ENCODE data around the gene LANCL1. TPM values are rescaled to one million over a fixed set of nuclear protein-coding genes. Genes with fewer than 3 reads are reported as not detected.
"Not testable (repeated sequence)": the region's sequence is repeated elsewhere in the genome, so short reads cannot be mapped to it uniquely, and the experiment has no call there.

Gene LANCL1
- total RNA-seq, 1 experiment from 2014 or later, result 18.8 TPM

DNA sequence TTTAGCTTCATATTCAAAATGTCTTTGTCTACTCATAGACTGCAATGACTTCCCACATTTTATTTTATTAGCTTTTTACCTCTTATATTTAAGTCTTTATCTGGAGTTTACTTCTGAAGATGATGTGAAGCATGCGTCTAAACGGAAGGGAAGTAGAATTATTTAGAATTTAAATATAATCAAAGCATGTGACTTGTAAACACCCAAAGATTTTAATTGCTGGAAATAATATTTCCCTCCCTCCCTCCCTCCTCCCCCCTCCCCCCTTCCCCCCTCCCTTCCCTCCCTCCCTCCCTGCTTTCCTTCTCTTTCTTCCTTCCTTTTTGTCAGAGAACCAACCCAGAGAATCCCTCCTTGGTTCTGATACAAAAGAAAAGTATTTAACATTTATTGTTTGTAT is 2.1 kb upstream of the LANCL1 start:
- no peak for DNase-seq
- Histone ChIP-seq H3K36me3 (replicated peaks; ENCODE audit: control insufficient read depth, insufficient read depth, low read length) (no peaks in the 10 kb centered on the region), H3K27me3 (ENCODE audit: control insufficient read depth, insufficient read depth, low read length) (no peaks in the 10 kb centered on the region), H3K4me3 (ENCODE audit: insufficient read depth, low read depth, low read length) (no peak overlapping the region)

DNA sequence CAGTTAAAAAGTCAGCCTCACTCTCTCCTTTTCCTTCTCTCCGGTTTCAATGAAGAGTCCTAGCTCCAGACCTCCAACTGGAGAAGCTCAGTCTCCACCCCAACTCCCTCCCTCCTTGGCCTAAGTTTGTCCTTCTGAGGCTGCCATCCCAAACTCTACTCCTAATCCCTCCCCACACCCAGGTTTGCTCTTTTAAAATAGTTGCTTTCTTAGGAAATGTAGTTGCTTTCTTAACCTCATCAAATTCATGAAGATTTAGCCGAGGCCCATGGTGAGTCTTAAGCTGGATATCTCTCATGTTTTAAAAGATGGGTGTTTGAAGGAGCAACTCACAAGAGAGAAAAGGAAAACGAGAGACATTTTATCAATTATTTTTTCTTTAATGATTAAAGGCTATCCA is 937 bp upstream of the LANCL1 start:
- peak; percentile 69 for DNase-seq
- Histone ChIP-seq H3K4me3 (ENCODE audit: insufficient read depth, low read depth, low read length) (peak overlapping the region; percentile 74; the same call in 1 of the 2 replicates), H3K36me3 (replicated peaks; ENCODE audit: control insufficient read depth, insufficient read depth, low read length) (no peaks in the 10 kb centered on the region), H3K27me3 (ENCODE audit: control insufficient read depth, insufficient read depth, low read length) (no peaks in the 10 kb centered on the region)

DNA sequence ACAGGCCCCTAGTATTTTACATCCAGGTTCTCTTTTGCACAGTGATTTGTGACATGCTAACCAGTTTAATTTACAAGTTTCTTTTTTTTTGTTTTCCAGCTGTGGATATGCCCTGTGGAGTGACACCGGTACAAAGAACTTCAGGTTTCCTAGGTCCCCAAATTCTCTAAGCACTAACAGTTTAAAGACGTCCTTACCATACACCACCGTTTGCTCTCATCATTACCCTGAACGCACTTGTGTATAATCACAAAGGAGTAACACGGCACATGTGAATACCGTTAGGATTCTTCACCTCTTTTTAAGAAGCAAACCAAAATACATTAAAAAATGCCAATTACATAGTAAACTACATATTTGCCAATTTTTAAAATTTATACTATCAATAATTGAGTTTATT is 853 bp downstream of the LANCL1 start:
- peaks cover 4% of the 10 kb centered on the region for H3K36me3 ChIP-seq (replicated peaks; ENCODE audit: control insufficient read depth, insufficient read depth, low read length)
- no peak for DNase-seq
- no peaks in the 10 kb centered on the region for H3K27me3 ChIP-seq (ENCODE audit: control insufficient read depth, insufficient read depth, low read length)
- H3K4me3 ChIP-seq (ENCODE audit: insufficient read depth, low read depth, low read length), result peak overlapping the region; percentile 74

DNA sequence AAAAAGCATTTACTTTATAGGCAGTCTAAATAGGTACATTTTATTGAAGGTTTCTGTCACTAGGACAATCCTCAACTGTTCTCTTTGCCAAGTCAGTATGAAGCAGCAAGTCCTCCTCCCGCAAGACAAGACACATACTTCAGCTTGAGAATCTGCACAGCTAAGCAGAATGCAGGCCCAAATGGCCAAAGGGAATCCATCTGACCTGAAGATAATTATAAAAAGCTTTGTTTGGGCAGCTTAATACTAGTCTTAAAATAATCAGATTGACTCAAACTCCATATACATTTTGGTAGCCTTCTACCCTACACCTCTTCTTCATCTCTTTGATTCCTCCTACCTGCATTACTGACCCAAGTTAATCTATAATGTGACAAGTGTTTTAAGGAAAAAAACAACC is 1.8 kb downstream of the LANCL1 start:
- Histone ChIP-seq H3K36me3 (replicated peaks; ENCODE audit: control insufficient read depth, insufficient read depth, low read length) (peaks cover 6% of the 10 kb centered on the region), H3K4me3 (ENCODE audit: insufficient read depth, low read depth, low read length) (no peak overlapping the region), H3K27me3 (ENCODE audit: control insufficient read depth, insufficient read depth, low read length) (no peaks in the 10 kb centered on the region)
- no peak for DNase-seq

DNA sequence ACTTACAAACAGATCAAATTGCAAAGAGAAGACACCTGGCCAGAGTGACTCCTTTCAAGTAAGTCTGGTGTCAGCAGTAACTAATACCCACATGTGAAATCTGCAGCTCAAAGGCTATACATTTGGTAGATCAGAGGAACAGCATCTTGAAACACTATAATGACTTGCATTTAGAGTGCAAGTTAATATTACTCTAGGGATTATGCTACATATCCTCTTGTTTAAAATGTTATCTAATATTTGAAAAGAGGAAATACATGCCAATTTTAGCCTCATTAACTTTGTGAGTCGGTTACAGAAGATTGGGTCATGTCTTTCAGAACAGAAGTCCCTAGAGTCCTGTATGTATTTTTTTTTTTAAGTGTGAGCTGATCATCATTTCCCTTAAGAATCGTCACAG is 15.2 kb downstream of the LANCL1 start:
- DNase-seq, result no peak
- no peak overlapping the region for H3K4me3 ChIP-seq (ENCODE audit: insufficient read depth, low read depth, low read length)
- H3K27me3 ChIP-seq (ENCODE audit: control insufficient read depth, insufficient read depth, low read length), result no peaks in the 10 kb centered on the region
- H3K36me3 ChIP-seq (replicated peaks; ENCODE audit: control insufficient read depth, insufficient read depth, low read length), result no peaks in the 10 kb centered on the region; the same call in 1 of the 2 replicates

DNA sequence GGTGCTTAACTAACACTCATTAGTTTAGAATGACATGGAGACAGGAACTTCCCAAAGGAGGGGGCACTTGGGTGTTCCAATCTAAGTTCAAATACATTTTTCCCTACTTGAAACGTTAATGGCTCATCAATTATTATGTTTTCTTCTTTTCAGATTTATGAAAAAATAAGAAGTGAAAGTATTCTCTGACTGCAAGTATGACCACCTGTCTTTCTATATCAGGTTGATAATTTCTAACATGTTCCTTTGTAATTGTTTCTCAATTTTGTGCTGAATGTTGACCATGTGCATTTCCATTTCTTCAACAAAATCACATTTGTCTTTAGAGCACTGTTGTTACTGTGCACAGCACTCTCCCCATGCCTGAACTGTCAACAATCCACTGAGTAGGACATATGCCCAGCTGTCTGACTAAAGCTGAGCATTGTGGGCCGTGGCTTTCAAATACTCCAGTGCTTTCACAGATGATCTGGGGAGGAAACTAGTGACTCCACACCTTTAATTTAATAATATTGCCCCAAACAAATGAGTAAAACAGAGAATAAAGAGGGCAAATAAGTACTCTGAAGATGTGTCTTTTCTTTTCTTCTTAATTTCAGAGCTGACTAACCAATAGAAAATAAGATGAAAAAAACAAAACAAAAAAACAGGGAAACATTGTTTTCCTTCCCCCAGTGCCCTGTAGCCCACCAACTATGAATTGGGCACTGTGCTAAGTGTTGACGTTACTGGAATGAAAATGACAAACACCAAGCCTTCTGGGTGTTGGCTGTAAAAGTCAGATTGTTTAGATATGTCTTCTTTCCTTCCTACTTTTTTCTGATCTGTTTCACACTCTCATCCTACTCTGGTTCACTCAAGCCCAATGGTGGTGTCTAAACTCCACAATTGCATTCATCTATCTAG is 16.0 kb downstream of the LANCL1 start:
- H3K4me3 ChIP-seq (ENCODE audit: insufficient read depth, low read depth, low read length), result no peak overlapping the region
- no peak for DNase-seq
- no peaks in the 10 kb centered on the region; the same call in 1 of the 2 replicates for H3K36me3 ChIP-seq (replicated peaks; ENCODE audit: control insufficient read depth, insufficient read depth, low read length)
- no peaks in the 10 kb centered on the region for H3K27me3 ChIP-seq (ENCODE audit: control insufficient read depth, insufficient read depth, low read length)

DNA sequence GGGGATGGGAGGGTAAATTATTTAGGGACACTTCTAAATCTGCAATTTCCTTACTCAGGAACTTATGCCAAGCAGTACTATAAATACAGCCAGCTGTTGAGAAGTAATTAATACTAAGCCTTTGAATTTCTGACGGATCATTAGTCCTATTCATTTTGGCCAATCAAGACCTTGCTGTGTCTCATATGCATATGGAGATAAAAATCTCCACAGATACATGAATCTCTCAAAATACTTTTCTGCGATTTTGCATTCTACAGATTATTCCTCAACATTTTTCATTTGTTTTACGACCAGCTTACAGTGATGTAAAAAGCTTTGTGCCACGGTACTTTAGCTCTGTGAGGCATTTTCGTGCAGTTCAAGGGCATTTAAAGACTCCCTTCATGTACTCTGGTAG is 16.7 kb downstream of the LANCL1 start:
- H3K27me3 ChIP-seq (ENCODE audit: control insufficient read depth, insufficient read depth, low read length), result no peaks in the 10 kb centered on the region
- H3K4me3 ChIP-seq (ENCODE audit: insufficient read depth, low read depth, low read length), result no peak overlapping the region
- H3K36me3 ChIP-seq (replicated peaks; ENCODE audit: control insufficient read depth, insufficient read depth, low read length), result no peaks in the 10 kb centered on the region
- DNase-seq, result no peak

DNA sequence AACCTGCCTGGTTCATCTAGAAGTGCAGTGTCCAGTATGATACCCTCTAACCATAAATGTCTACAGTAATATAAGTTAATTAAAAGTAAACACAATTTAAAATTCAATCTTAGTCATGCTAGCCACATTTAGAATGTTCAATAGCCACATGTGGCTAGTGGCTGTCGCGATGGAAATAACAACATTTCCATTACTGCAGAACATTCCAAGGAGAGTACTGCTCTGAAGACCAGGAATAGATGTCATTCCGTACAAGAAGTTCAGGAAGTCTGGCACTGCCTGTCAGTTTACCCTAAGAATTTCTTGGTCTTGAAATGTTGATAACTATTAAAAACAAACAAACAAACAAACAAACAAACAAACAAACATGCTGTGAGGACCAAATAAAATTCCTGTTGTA is 17.2 kb downstream of the LANCL1 start:
- Histone ChIP-seq H3K36me3 (replicated peaks; ENCODE audit: control insufficient read depth, insufficient read depth, low read length) (no peaks in the 10 kb centered on the region; the same call in 1 of the 2 replicates), H3K4me3 (ENCODE audit: insufficient read depth, low read depth, low read length) (no peak overlapping the region), H3K27me3 (ENCODE audit: control insufficient read depth, insufficient read depth, low read length) (no peaks in the 10 kb centered on the region)
- no peak for DNase-seq

DNA sequence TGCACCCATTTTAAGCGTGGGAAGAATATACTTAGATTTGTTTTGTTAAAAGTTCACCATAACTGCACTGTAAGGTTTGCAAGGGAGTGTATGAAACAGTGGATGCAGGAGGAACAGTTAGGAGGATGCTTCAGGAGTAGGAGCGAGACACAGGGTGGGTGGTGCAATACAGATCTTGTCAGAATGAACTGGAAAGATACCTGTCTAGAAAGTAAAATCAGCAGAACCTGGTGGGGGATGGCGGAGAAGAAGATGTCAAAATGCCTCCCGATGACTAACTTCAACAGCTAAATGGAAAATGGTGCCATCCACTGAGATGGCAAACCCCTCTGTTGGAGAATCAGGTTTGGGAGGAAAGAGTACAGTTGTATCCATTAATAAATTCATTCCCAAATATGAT is 18.2 kb downstream of the LANCL1 start:
- no peak for DNase-seq
- no peaks in the 10 kb centered on the region for H3K27me3 ChIP-seq (ENCODE audit: control insufficient read depth, insufficient read depth, low read length)
- H3K36me3 ChIP-seq (replicated peaks; ENCODE audit: control insufficient read depth, insufficient read depth, low read length), result no peaks in the 10 kb centered on the region; the same call in 1 of the 2 replicates
- no peak overlapping the region for H3K4me3 ChIP-seq (ENCODE audit: insufficient read depth, low read depth, low read length)

DNA sequence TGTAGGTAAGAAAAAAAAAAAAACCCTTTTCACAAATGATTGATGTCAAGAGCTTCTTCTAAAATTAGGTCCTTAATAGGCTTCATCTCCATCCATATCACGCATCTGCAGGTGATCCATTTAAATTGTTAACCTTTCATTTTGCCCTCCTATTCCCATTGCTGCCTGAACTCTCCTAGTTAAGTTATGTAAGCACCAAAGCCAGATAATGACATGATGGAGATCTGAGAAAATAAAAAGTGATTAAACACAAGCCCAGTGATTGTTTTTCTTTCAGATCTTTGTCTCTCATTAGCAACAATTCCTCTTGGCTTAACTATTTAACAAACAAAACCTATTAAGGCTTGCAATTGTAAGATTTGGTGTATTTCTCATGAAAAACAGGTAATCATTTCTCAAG is 20.0 kb downstream of the LANCL1 start:
- Histone ChIP-seq H3K4me3 (ENCODE audit: insufficient read depth, low read depth, low read length) (no peak overlapping the region), H3K36me3 (replicated peaks; ENCODE audit: control insufficient read depth, insufficient read depth, low read length) (no peaks in the 10 kb centered on the region; the same call in 1 of the 2 replicates), H3K27me3 (ENCODE audit: control insufficient read depth, insufficient read depth, low read length) (no peaks in the 10 kb centered on the region)
- no peak for DNase-seq

DNA sequence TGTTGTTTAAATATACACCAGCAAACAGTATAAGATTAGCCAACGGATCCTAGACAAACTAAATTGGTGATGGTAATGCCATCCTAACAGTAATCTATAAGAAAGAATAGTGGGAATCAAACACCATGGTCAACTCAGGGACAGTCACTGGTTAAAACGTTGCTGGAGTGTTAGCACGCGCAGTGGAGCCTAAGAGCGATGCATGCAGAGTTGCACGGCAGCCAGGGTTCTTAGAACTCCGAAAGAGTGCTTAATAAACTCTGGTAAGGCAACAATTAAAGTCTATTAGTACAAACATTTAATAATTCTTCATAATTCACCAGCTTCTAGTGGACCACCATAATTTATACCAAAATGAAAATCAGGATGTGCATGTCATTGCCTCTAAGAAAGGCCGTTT is 22.2 kb downstream of the LANCL1 start:
- no peaks in the 10 kb centered on the region; the same call in 1 of the 2 replicates for H3K36me3 ChIP-seq (replicated peaks; ENCODE audit: control insufficient read depth, insufficient read depth, low read length)
- no peaks in the 10 kb centered on the region for H3K27me3 ChIP-seq (ENCODE audit: control insufficient read depth, insufficient read depth, low read length)
- H3K4me3 ChIP-seq (ENCODE audit: insufficient read depth, low read depth, low read length), result no peak overlapping the region
- no peak for DNase-seq

DNA sequence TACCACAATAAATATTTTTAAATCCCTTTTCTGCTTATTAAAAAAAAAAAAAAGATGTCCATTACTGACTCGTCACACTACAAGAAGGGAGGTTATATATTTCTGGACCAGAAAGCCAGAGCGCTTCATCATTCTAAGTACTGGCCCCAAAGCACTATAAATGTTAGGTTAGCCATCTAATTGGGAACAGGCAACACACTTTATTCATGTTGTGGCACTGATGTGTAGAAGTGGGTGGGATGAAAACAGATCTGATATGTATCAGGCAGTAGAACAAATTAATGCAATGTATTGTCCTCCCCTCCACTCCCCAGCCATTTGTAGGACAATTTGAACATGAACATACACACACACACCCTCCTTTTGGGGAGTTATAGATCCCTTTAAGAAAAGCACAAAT is 24.4 kb downstream of the LANCL1 start:
- Histone ChIP-seq H3K4me3 (ENCODE audit: insufficient read depth, low read depth, low read length) (no peak overlapping the region), H3K36me3 (replicated peaks; ENCODE audit: control insufficient read depth, insufficient read depth, low read length) (no peaks in the 10 kb centered on the region; the same call in 1 of the 2 replicates), H3K27me3 (ENCODE audit: control insufficient read depth, insufficient read depth, low read length) (no peaks in the 10 kb centered on the region)
- DNase-seq, result no peak

DNA sequence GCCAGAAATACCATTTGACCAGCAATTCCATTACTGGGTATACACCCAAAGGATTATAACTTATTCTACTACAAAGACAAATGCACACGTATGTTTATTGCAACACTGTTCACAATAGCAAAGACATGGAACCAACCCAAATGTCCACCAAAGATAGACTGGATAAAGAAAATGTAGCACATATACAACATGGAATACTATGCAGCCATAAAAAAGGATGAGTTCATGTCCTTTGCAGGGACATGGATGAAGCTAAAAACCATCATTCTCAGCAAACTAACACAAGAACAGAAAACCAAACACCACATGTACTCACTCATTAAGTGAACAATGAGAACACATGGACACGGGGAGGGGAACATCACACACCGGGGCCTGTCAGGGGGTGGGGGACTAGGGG is 25.6 kb downstream of the LANCL1 start:
- H3K27me3 ChIP-seq (ENCODE audit: control insufficient read depth, insufficient read depth, low read length), result not testable (repeated sequence)

DNA sequence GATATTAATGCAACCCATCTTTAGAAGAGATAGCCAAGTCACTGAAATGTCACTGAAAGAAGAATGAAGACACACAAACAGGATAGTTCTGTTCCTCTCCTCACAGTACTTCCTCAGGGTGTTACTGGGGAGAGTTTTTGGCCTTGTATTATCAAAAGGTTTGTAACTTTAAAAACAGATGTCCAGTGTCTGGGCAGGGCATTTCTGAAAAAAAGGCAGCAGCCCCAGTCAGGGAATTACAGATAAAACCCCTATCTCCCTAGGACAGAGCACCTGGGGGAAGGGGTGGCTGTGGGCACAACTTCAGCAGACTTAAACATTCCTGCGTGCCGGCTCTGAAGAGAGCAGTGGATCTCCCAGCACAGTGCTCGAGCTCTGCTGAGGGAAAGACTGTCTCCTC is 30.8 kb downstream of the LANCL1 start:
- H3K4me3 ChIP-seq (ENCODE audit: insufficient read depth, low read depth, low read length), result no peak overlapping the region

More for the DNA sequence above, 25.6 kb downstream of the LANCL1 start:
- not testable (repeated sequence) for H3K4me3 ChIP-seq (ENCODE audit: insufficient read depth, low read depth, low read length); H3K36me3 ChIP-seq (replicated peaks; ENCODE audit: control insufficient read depth, insufficient read depth, low read length); DNase-seq

DNA sequence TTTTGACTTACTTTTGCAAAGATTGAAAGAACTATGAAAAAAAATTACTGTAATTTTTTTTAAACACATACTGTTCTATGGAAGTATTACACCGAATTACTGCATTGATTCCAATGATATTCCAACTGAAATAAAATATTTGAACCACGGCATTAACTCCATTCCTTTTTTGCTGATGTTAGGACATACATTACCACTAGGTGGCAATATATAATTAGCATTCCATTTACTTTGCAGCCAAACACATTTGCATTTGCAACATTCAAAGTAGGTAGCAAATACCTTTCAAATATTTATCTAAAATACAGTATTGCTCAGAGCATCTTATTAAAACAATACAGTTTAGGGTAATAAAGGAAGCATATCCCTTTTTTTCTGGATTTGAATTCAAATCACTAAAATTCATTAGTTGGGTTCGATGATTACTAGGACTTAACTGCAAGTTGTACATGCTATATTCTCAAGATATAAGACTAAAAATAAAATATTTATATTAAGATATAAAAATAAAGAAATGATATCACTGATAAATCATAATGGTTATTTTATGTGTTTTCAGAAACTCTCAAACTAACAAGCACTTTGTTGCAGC is 31.3 kb downstream of the LANCL1 start:
- no peak for DNase-seq
- Histone ChIP-seq H3K36me3 (replicated peaks; ENCODE audit: control insufficient read depth, insufficient read depth, low read length) (no peaks in the 10 kb centered on the region; the same call in 1 of the 2 replicates), H3K27me3 (ENCODE audit: control insufficient read depth, insufficient read depth, low read length) (no peaks in the 10 kb centered on the region), H3K4me3 (ENCODE audit: insufficient read depth, low read depth, low read length) (no peak overlapping the region)

More for the DNA sequence above, 30.8 kb downstream of the LANCL1 start:
- DNase-seq, result no peak
- no peaks in the 10 kb centered on the region; the same call in 1 of the 2 replicates for H3K36me3 ChIP-seq (replicated peaks; ENCODE audit: control insufficient read depth, insufficient read depth, low read length)
- H3K27me3 ChIP-seq (ENCODE audit: control insufficient read depth, insufficient read depth, low read length), result no peaks in the 10 kb centered on the region

Measured in H7 (cell line).